ENCODE results near the gene IRF2BP2.

- TF ChIP-seq CTCF (IDR thresholded peaks at IDR 0.05) (no peak), POLR2A (IDR thresholded peaks at IDR 0.05) (no peak)
Measured at GRCh38 chr1:234620272-234621126, 10.5 kb upstream of the IRF2BP2 start.

Data from thyroid gland (tissue), 4 donors.